Duodenal mucosa (tissue), 2 donors: ENCODE data around the gene VWC2L.

Source experiments
- H3K27ac ChIP-seq: one replicate; pipeline ENCODE4 v1.7.0; 2013; ENCODE audit warnings: low read depth, low read length
- H3K27me3 ChIP-seq, 2 donors: one replicate each; pipeline ENCODE4 v1.7.0; 2013; ENCODE audit warnings: low read length in 2 of 2, control low read depth in 1 of 2; ENCODE audit not compliant: insufficient read depth in 2 of 2, control insufficient read depth in 1 of 2
- H3K36me3 ChIP-seq, 2 donors: one replicate each; pipeline ENCODE4 v1.7.0; 2013; ENCODE audit warnings: low read length in 2 of 2, control low read depth in 1 of 2; ENCODE audit not compliant: insufficient read depth in 2 of 2, control insufficient read depth in 1 of 2
- H3K4me1 ChIP-seq, 2 donors: one replicate each; pipeline ENCODE4 v1.7.0; 2013; ENCODE audit warnings: low read length in 2 of 2, control low read depth in 1 of 2; ENCODE audit not compliant: insufficient read depth in 2 of 2, control insufficient read depth in 1 of 2
- H3K4me3 ChIP-seq, 2 donors: one replicate each; pipeline ENCODE4 v1.7.0; 2013; ENCODE audit warnings: low read length in 2 of 2, low read depth in 1 of 2
- H3K9ac ChIP-seq, 2 donors: one replicate each; pipeline ENCODE4 v1.7.0; 2013; ENCODE audit warnings: low read length in 2 of 2, low read depth in 1 of 2
- H3K9me3 ChIP-seq, 2 donors: one replicate each; pipeline ENCODE4 v1.7.0; 2013; ENCODE audit warnings: low read length in 2 of 2, control low read depth in 1 of 2; ENCODE audit not compliant: control insufficient read depth in 1 of 2

The VWC2L gene

GRCh38 chr2:214604861-214605260, 194.0 kb downstream of the VWC2L start:
- Histone ChIP-seq H3K36me3 (no peaks in the 10 kb centered on the region), H3K9me3 (no peaks in the 10 kb centered on the region), H3K27me3 (no peaks in the 10 kb centered on the region), H3K4me1 (no peaks in the 10 kb centered on the region), H3K27ac (no peak overlapping the region), H3K9ac (no peak overlapping the region), H3K4me3 (no peak overlapping the region)

- H3K36me3 ChIP-seq, result no peaks in the 10 kb centered on the region
- H3K9me3 ChIP-seq, result no peaks in the 10 kb centered on the region
- no peak overlapping the region for H3K27ac ChIP-seq
- no peak overlapping the region for H3K4me3 ChIP-seq
- H3K4me1 ChIP-seq, result no peaks in the 10 kb centered on the region
- no peak overlapping the region for H3K9ac ChIP-seq
- H3K27me3 ChIP-seq, result no peaks in the 10 kb centered on the region
These were observed 196.2 kb downstream of the VWC2L start for GRCh38 chr2:214607051-214607450.

GRCh38 chr2:214611015-214611414, 200.2 kb downstream of the VWC2L start:
- Histone ChIP-seq H3K4me1 (no peaks in the 10 kb centered on the region), H3K9ac (no peak overlapping the region), H3K4me3 (no peak overlapping the region), H3K36me3 (no peaks in the 10 kb centered on the region), H3K27ac (no peak overlapping the region), H3K9me3 (no peaks in the 10 kb centered on the region), H3K27me3 (no peaks in the 10 kb centered on the region)

GRCh38 chr2:214624166-214624760, 213.4 kb downstream of the VWC2L start:
- Histone ChIP-seq H3K4me3 (no peak overlapping the region), H3K9ac (no peak overlapping the region), H3K9me3 (no peaks in the 10 kb centered on the region), H3K27me3 (no peaks in the 10 kb centered on the region), H3K4me1 (no peaks in the 10 kb centered on the region), H3K27ac (no peak overlapping the region), H3K36me3 (no peaks in the 10 kb centered on the region)

GRCh38 chr2:214628091-214628490, 217.2 kb downstream of the VWC2L start:
- H3K36me3 ChIP-seq, result no peaks in the 10 kb centered on the region
- no peak overlapping the region for H3K9ac ChIP-seq
- no peak overlapping the region for H3K27ac ChIP-seq
- H3K9me3 ChIP-seq, result no peaks in the 10 kb centered on the region
- no peaks in the 10 kb centered on the region for H3K4me1 ChIP-seq
- no peaks in the 10 kb centered on the region for H3K27me3 ChIP-seq
- no peak overlapping the region for H3K4me3 ChIP-seq
